HG03045 (cell line): ENCODE measurements around the gene SREK1.

Experiments used
- ATAC-seq: cut with Tn5 transposase; IDR thresholded peaks from one replicate; pipeline ENCODE4 v1.9.1; 2021; ENCODE audit warnings: mild to moderate bottlenecking, moderate library complexity; ENCODE audit not compliant: unreplicated experiment

The SREK1 gene

DNA sequence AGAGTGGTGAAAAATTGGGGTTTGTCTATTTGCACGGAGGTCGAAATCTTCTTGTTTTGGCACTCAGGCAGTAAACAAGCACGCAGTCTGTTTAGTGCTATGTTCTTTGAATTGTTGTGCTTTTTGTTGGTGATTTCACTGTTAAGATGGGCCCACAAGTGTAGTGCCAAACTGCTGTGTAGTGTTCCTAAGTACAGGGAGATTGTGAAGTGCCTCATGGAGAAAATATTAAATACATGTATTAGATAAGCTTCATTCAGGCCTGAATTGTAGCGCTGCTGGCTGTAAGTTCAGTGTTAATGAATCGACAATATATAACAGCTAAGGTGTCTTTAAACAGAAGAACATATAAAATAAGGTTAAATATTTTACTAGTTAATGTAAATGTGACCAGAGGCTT, 17.3 kb downstream of the SREK1 start:
- no peak for ATAC-seq

DNA sequence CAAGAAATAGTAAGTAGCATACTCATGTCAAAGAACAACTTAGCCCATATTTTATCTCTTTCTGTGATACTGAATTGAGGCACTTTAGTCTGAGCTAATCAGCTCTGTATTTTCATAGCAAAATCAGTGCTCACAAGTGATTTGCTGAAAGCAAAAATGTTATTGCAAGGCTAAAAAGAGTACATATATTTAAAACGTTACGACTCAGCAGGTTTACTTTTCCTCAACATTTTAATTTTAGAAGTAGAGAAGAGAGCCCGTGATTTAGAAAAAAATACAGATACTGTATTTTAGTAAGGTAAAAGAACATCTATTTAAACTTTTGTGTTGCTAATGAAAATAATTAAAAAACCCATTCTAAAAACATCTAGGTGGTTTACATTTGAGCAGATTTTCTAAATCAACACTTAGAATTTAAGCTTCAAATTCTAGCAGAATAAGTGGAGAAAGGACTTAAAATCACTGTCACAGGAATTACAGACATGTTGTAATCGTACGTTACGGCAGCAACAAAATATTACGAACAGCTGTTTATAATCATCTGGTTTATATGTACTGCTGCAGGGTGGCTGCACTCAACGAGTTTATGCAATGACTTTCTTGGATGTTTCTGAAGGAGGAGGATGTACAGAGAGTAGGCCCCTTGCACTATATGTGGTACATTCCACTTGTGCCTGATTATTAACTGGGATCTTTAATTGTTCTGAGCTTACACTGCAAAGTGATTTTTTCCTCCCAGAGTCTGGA, 20.1 kb downstream of the SREK1 start:
- ATAC-seq = no peak

DNA sequence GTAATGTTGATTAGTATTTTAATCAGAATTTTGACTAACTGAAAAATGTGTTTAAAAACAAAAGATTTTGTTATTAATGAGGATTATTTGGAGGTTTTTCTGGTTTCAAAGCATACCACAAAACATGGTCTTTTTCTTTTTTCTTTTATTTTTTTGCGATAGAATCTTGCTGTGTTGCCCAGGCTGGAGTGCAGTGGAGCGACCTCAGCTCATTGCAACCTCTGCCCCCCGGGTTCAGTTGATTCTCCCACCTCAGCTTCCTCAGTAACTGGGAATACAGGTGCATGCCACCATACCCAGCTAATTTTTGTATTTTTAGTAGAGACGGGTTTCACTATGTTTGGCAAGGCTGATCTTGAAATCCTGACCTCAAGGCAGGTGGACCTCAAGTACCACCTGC, 24.1 kb downstream of the SREK1 start:
- no peak for ATAC-seq

DNA sequence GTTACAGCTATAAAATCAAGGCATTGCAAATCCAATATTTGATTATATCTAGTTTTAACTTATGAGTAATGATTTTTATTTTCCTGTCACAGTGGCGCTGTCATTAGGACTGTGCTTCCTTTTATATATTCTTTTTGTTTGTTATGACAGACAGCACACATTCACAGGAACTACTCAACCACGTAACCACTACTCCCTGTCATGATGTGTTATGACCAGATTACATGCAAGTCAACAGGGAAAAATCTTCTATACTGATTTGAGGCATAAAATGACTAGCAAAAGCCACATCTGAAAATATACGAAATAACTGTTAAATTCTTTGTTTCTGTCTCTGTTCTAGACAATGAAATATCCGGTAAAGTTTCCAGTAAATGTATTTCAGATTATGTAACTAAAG, 25.4 kb downstream of the SREK1 start:
- no peak for ATAC-seq

DNA sequence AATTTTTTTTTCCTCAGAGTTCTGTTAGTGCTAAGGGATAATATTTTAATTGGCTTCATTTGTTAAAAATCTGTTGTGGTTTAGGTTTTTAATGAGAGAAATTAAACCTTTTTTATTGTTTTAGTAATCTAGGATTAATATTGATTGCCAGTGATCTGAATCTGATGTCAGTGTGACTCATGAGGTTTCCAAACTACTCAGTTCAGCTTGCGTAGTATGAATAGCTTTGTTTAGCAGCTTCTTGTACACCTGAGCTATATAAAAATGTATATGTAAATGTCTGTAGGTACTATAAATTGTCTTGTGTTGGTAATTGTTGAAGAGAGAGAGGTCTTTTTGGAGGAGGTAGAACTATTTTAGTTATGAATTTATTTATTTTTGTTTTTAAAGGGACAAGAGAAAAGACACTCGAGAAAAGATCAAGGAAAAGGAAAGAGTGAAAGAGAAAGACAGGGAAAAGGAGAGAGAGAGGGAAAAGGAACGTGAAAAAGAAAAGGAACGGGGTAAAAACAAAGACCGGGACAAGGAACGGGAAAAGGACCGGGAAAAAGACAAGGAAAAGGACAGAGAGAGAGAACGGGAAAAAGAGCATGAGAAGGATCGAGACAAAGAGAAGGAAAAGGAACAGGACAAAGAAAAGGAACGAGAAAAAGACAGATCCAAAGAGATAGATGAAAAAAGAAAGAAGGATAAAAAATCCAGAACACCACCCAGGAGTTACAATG, 26.3 kb downstream of the SREK1 start:
- no peak for ATAC-seq

DNA sequence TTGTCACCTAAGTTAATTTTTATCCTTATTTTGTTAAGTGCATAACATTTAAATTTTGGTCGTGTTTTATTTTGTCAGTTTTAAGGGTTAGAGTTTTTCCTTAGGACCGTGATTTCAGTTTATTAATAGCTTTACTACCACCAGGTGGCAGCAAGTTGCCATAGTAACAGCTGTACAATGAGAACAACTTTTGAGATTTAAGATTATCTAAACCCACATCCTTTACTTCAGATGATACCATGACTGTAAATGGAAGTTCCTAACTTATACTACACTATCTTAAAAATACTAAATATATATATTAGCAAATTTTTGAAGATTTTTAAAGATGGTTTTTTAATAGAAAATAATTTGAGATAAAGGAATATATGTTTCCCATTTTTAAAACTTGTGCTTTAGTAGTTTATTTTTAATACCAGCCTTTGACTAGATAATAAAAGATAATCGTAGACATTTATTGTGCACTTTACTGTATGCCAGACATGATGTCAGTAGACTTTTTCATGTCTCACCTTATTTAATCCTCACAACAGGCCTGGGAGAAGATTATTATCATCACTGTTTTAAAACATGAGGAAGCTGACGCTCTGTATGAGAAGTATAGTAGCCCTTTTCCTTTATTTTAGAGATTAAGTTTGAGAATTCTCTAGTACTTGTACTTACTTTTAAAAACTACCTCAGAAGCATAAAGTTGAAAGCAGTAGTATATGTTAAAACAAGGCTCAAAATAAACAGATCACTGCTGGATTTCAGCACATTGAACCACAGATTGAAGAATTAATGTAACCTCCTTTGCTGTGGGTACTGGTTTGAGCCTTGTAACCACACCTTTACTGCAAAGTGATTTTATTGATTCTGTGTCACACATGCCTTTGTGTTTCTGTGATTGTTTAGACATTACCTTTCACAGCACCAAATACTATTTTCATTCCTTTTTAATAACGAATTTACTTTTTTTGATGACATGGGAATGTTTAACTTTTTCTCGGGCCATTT, 27.5 kb downstream of the SREK1 start:
- ATAC-seq = no peak

DNA sequence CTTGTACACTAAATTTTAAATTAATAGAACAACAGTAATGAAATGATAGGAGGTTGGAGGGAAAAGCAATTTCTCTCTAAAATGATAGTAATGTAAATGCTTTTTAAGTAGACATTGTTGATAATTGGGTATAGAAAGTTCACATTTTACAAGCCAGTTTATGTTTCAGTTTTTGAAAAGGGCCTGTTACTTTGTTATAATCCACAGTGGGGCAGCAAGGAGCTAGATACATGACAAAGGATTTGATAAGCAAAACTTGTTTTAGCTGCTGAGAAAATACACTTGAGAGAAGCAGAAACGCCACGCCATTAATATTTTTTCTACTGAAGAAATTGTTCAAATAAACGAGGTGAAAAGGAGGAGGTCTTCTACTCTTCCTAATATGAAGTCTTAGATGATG, 30.2 kb downstream of the SREK1 start:
- ATAC-seq = no peak

DNA sequence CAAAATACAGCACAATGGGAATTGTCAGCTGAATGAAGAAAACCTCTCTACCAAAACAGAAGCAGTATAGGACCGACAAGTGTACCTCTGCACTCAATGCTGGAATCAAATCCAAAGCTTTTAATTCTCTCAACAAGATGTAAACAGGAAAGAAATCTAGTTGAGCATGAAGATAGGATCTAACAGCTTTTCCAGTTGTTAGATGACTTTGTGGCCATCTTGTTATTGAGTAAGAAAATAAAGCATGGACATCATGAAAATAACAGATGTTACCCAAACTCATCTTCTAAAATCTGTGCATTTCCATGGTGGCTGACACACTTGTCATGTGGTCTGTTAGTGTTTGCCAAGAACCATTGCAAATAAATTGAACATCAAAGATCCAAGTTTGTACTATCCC, 34.7 kb downstream of the SREK1 start:
- no peak for ATAC-seq

DNA sequence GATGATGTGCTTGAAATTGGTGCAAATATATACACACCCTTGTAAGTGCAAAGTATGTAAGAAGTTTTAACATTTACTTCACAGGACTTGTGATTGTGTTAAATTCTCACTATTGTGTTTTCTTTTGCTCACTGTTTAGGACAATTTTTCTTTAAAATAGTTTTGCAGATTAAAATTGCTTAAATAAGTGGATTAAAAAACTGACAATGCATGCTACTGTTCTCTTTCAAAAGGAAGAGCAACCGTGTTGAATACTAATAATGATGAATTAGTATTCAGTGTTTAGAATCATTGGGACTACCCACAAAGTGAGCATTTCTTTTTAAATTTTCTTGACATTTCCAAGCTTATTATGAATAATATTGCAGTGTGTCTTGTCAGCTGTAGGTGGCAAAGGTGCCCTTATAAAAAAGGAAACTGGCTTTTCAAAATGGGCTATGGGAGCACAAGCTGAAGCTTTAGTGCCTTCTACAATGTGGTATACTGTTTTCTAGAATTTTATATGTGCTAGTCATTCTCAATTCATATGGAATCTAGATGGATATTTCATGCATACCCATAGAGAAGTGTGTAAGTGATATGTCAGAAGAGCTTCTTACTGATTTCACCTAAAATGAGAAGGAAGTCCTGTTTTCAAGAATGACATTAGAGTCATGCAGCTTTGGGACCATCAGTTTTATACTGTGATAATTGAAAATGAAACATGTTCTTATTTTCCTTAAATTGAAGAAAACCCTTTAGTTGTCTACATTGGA, 35.4 kb downstream of the SREK1 start:
- no peak for ATAC-seq

DNA sequence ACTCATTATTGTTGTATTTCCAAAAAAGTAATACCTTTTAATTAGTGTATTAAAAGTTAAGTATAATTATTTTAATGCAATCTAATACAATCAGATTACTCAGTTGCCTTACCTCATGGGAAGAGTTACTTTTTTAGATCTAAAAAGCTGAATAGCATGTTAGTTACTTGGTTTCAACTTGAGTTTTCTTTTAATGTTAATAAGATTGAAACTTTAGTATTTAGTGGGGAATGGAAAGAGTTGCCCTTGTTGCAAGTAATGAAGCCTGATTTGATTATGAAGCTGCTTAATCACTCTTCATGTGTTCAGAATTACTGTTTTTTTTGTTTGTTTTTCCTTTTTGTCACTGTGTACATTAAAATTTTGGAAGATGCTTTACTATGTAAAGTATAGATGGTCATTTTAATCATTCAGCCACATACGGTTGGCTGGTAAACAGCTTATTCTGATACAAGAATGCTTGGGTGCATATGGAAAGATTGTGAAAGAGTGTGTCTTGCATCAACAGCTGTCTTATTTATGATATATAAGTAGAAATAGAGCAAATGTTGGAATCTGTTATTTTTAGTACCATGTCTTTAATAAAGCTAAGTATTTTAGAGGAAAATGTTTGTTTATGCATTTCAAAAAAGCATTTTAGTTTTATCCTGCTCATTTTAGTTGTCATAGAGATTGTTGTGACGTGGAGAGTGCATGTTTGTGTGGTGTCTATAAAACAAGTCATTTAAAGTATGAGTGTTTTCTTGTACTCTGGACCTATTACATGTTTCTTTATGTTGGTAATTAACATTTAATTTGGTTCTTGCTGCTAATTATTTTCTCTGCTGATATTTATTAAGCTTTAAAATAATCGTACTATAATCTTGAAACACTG, 36.4 kb downstream of the SREK1 start:
- no peak for ATAC-seq

DNA sequence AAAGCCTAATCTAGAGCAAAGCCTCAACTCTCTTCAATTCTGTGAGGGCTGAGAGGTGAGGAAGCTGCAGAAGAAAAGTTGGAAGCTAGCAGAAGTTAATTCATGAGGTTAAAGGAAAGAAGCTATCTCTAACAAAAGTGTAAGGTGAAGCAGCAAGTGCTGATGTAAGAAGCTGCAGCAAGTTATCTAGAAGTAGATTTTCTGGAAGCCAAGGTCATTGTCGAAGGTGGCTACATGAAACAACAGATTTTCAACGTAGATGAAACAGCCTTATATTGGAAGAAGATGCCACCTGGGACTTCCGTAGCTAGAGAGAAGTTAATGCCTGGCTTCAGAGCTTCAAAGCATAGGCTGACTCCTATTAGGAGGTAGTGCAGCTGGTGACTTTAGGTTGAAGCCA, 42.0 kb downstream of the SREK1 start:
- no peak for ATAC-seq

DNA sequence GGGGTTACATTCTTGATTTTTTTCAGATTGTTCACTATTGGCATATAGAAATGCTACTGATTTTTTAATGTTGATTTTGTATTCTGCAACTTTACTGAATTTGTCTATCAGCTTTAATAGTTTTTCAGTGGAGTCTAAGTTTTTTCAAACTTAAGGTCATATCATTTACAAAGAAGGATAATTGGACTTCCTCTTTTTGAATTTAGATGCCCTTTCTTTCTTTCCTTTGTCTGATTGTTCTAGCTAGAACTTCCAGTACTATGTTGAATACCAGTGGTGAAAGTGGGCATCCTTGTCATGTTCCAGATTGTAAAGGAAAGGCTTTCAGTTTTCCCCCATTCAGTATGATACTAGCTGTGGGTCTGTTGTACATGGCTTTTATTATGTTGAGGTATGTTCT, 49.3 kb downstream of the SREK1 start:
- no peak for ATAC-seq

DNA sequence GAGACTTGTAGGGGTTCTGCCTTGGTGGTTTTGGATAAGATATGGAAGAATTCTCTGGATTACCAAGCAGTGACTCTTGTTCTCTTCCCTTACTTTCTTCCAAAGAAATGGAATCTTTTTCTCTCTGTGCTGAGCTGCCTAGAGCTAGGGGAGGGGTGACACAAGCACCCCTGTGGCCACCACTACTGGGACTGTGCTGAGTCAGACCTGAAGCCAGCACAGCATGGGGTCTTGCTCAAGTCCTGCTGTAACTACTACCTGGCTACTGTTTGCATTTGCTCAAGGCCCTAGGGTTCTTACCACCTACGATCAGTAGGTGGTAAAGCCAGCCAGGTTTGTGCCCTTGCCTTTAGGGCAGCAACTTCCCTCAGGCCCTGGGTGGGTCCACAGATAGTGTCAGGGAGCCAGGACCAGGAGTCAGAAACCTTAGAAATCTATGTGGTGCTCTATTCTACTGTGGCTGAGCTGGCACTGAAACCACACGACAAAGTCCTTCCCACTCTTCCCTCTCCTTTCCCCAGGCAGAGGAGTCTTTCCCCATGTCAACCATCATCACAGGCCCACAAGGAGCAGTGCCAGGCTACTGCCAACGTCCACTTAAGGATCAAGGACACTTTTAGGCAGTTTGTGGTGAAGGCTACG, 53.8 kb downstream of the SREK1 start:
- no peak for ATAC-seq

DNA sequence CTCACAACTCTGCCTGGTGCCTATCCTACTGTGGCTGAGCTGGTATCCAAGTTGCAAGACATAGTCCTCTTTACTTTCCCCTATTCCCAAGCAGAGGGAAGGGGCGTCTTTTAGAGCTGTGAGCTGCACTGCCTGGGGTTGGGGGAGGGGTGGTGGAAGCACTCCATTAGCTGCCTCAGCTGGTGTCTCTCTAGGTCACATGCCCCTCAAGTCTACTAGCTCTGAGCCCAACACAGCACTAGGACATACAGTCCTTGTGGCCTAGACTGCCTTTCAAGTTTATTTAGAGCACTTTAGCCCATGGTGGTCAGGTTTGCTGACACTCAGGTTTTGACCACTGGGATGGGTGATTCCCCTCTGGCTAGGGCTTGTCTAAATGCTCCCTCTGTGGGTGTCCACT, 54.7 kb downstream of the SREK1 start:
- ATAC-seq = no peak

DNA sequence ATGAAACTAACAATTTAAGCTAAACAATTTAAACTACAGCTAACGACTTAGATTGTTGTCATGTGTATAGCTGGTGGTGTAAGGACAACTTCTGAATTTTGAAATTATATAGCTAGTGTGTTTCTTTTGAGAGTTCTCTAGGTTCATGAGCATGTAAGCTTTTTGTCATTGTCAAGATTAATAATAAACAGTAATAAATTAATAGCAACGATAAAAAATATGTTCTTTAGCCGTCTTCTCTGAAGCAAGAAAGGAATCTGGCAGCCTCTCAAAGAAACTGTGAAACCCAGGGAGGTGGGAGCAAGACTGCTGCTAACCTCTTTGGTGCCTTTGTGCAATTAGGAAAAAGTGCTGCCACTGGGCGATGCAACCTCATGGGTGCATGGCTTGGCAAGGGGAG, 59.4 kb downstream of the SREK1 start:
- no peak for ATAC-seq

DNA sequence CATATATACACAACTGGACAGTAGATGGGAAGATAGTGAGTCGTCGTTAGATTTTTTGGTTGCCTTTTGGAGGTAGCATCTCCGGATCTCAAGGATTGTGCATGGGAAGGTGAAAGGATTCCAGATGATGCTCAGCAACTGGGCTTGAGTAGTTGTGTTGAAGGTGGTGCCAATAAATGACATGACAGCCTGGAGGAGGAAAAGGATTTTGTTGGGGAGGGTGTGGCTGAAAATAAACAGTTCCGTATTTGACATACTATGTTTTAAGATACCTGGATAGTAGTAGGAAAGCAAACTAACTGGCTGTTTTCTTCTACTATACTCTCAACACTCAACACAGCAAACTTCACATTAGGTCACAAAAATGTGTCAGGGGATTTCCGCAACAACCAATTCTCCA, 62.4 kb downstream of the SREK1 start:
- no peak for ATAC-seq

DNA sequence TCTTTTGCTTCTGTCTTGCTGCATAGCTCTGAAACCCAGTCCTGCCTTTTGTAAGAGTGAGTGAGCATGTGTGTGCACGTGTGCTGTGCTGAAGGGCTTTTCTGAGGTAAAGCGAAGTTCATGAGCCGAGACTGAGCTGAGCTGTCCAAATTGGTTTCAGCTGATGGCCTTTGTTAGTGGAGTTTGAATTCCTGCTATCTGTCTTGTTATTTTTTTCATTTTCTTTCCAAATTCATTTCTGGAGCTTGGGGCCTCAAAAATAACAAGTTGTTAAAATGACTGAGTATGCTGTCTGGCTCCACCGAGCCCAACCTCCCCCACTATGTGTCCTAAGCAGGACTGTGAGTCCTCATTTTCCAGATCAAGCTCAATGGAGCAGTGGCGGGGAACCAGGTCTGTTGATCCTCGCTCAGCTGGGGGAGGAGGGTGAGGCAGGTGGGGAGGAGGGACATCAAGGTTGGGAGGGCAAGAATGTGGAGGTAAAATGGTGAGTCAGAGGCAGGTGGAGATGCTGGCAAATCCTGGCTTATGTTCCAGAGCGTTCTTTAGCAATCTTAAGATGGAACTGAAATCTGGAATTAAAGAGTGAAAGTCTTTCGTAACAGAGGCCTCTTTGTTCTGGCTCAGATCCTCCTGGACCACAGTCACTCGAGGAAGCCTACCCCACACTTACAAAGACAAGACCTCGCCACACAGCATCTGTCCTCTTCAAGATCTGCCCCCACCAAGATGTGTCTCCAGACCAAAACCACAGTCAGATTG, 63.9 kb downstream of the SREK1 start:
- no peak for ATAC-seq

DNA sequence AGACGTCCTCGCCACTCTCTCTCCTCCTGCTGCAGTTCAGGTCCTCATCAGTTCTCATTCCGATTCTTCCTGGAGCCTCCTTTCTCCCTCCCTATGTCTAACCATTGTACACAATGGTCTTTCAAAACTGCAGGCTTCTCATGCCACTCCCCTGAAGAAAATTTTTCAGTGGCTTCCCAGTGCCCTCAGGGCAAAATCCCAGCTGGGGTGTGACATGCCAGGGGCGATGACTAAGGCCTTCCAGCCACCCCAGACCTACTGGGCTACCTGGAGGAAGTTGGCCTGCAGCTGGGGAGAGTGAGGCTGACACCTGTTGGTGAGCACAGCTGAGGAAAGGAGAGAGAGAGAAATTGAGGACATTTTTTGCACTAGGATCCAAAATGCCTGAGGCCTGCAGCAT, 65.2 kb downstream of the SREK1 start:
- no peak for ATAC-seq

DNA sequence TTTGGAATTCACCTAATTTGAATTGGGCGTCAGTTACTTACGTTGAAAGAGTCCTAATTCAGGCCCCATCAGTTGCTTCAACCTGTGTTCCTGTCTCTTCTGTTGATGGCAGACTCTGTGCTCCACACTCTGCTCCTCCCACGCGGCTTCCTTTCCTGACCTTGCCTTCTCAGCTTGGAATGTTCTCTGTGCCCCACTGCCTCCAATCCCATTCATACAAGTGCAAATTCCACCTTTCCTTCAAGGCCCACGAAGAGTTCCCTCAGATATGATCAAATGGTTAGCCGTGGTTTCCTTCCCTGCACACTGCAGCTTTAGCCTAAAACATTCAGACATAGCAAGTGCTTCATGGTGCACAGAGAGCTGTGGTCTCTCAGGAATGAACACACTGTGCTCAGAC, 65.7 kb downstream of the SREK1 start:
- no peak for ATAC-seq
